A549 (cell line): ENCODE results near the gene B4GALT2. TPM values are rescaled to one million over a fixed set of nuclear protein-coding genes. Genes with fewer than 3 reads are reported as not detected.

Source experiments
- ATAC-seq, 2 experiments: fragments of 200-7000 bp in 1 of 2; fragments of >200 bp in 1 of 2; cut with Nextera tagmentation in 1 of 2; cut with Tn5 transposase in 1 of 2; 3 replicates each; pipeline versions ENCODE4 v1.8.0 to v1.9.1; 2018 to 2020; ENCODE audit warnings: mild to moderate bottlenecking in 1 of 2, moderate library complexity in 1 of 2
- CTCF ChIA-PET: fragments of 300-600 bp; sonication (Branson Sonifier 250); formaldehyde crosslinking; extraction: SDS; loops from one replicate; lab custom pipeline; 2021; ENCODE audit warnings: antibody characterized with exemption, inconsistent platforms; lab: Yijun Ruan, JAX
- POLR2A ChIA-PET: fragments of 350-600 bp; formaldehyde crosslinking; extraction: SDS; loops from one replicate; lab custom pipeline; 2021; ENCODE audit warnings: antibody characterized with exemption, inconsistent platforms; lab: Yijun Ruan, JAX
- DNase-seq, 2 experiments: peaks; one replicate each; pipeline versions ENCODE4 v3.0.0 to v3.0.0-alpha.2; 2011 to 2016; ENCODE audit warnings: low read depth in 1 of 2, low spot score in 1 of 2
- FAIRE-seq: peaks from 2 replicates; lab custom pipeline; 2011; peaks lifted over from hg19 to GRCh38; lab: Jason Lieb, UNC
- H3K27ac ChIP-seq, 2 experiments: fragments of >200 bp; sonication (Bioruptor Twin); formaldehyde crosslinking; 3 replicates each; pipeline ENCODE4 v1.5.1; 2016 to 2017
- H3K4me1 ChIP-seq: fragments of >200 bp; sonication (Bioruptor Twin); formaldehyde crosslinking; 3 replicates; pipeline ENCODE4 v1.6.1; 2016
- H3K4me2 ChIP-seq: fragments of >200 bp; sonication (Bioruptor Twin); formaldehyde crosslinking; 3 replicates; pipeline ENCODE4 v1.6.1; 2016
- H3K4me3 ChIP-seq: fragments of >200 bp; sonication (Bioruptor Twin); formaldehyde crosslinking; 3 replicates; pipeline ENCODE4 v1.5.1; 2016
- H3K9me3 ChIP-seq: fragments of >200 bp; sonication (Bioruptor Twin); formaldehyde crosslinking; 3 replicates; pipeline ENCODE4 v1.6.1; 2016
- CBX2 ChIP-seq: fragments of 200-600 bp; sonication (generic); IDR thresholded peaks from 2 replicates; pipeline ENCODE4 v1.6.1; 2016; ENCODE audit warnings: low read depth, mild to moderate bottlenecking, borderline replicate concordance
- CHD4 ChIP-seq: fragments of 200-600 bp; sonication (generic); IDR thresholded peaks from 2 replicates; pipeline ENCODE4 v1.6.1; 2016; ENCODE audit warnings: antibody characterized with exemption, mild to moderate bottlenecking, borderline replicate concordance
- EHF ChIP-seq: fragments of 250-450 bp; sonication (Bioruptor Pico); IDR thresholded peaks from 2 replicates; pipeline ENCODE4 v1.5.0; 2020; ENCODE audit warnings: mild to moderate bottlenecking
- FOSL2 ChIP-seq, 2 experiments: fragments of 450-650 bp in 1 of 2; fragments of >200 bp in 1 of 2; sonication (Bioruptor Twin) in 1 of 2; formaldehyde crosslinking; IDR thresholded peaks; 2 replicates each; pipeline versions ENCODE4 v1.5.0 to v1.6.1; 2016 to 2020; ENCODE audit warnings: mild to moderate bottlenecking in 1 of 2, moderate library complexity in 1 of 2
- HOXA7 ChIP-seq: fragments of 250-450 bp; sonication (Bioruptor Pico); IDR thresholded peaks from 2 replicates; pipeline ENCODE4 v1.5.0; 2020; ENCODE audit warnings: mild to moderate bottlenecking, moderate library complexity
- HOXB5 ChIP-seq: fragments of 250-450 bp; sonication (Bioruptor Pico); IDR thresholded peaks from 2 replicates; pipeline ENCODE4 v1.5.0; 2020; ENCODE audit warnings: mild to moderate bottlenecking, moderate library complexity
- KDM1A ChIP-seq: fragments of 200-600 bp; sonication (generic); IDR thresholded peaks from 2 replicates; pipeline ENCODE4 v1.6.1; 2016; ENCODE audit warnings: low read depth, mild to moderate bottlenecking
- MYC ChIP-seq: IDR thresholded peaks from 2 replicates; pipeline ENCODE4 v1.6.1; 2012; ENCODE audit warnings: mild to moderate bottlenecking, inconsistent platforms, low read length, improper control_type of control experiment, borderline replicate concordance
- PHF8 ChIP-seq: fragments of 200-600 bp; sonication (generic); IDR thresholded peaks from 2 replicates; pipeline ENCODE4 v1.6.1; 2016; ENCODE audit warnings: low read depth, mild to moderate bottlenecking, antibody characterized with exemption, moderate library complexity, borderline replicate concordance
- POLR2AphosphoS2 ChIP-seq: conservative IDR thresholded peaks from 2 replicates; pipeline ENCODE4 v1.6.1; 2012; ENCODE audit warnings: low read length, improper control_type of control experiment, inconsistent platforms
- RAD21 ChIP-seq, 2 experiments: fragments of >200 bp in 1 of 2; sonication (Bioruptor Twin) in 1 of 2; formaldehyde crosslinking in 1 of 2; IDR thresholded peaks in 1 of 2; conservative IDR thresholded peaks in 1 of 2; 2 replicates in 1 of 2; 3 replicates in 1 of 2; pipeline ENCODE4 v1.6.1; 2012 to 2018; ENCODE audit warnings: inconsistent platforms in 1 of 2
- RARB ChIP-seq: fragments of 250-450 bp; sonication (Bioruptor Pico); IDR thresholded peaks from 2 replicates; pipeline ENCODE4 v1.8.0; 2021; ENCODE audit warnings: mild to moderate bottlenecking, moderate library complexity
- RNF2 ChIP-seq: fragments of 200-600 bp; sonication (generic); IDR thresholded peaks from 2 replicates; pipeline ENCODE4 v1.6.1; 2016; ENCODE audit warnings: low read depth, mild to moderate bottlenecking, antibody characterized with exemption, moderate library complexity, borderline replicate concordance
- SMC3 ChIP-seq: fragments of >200 bp; sonication (Bioruptor Twin); formaldehyde crosslinking; IDR thresholded peaks from 3 replicates; pipeline ENCODE4 v1.6.1; 2018; ENCODE audit warnings: inconsistent platforms
- SREBF2 ChIP-seq: fragments of 450-650 bp; IDR thresholded peaks from 2 replicates; pipeline ENCODE4 v1.6.1; 2014; ENCODE audit warnings: mild to moderate bottlenecking, moderate library complexity
- TFCP2L1 ChIP-seq: fragments of 250-450 bp; sonication (Bioruptor Pico); IDR thresholded peaks from 2 replicates; pipeline ENCODE4 v1.5.0; 2021; ENCODE audit warnings: mild to moderate bottlenecking
- ZFP36 ChIP-seq: fragments of 450-650 bp; IDR thresholded peaks from 2 replicates; pipeline ENCODE4 v1.6.1; 2014; ENCODE audit warnings: borderline replicate concordance; ENCODE audit not compliant: partially characterized antibody
- ZSCAN20 ChIP-seq: fragments of 250-450 bp; sonication (Bioruptor Pico); IDR thresholded peaks from 2 replicates; pipeline ENCODE4 v1.8.0; 2022; ENCODE audit warnings: mild to moderate bottlenecking, moderate library complexity
- WGBS: methylation state at CpG from one replicate; pipeline ENCODE4 v1.1.6; 2017; ENCODE audit errors: missing lambda C conversion rate; 5-methylcytosine and 5-hydroxymethylcytosine counted together
- polyA plus RNA-seq, 4 experiments: library from polyadenylated mRNA; depleted of rRNA in 3 of 4; stranded (reverse); fragments of >200 nt; fragmentation: RNase III in 1 of 4; extraction: RNeasy Plus Mini Kit Qiagen cat#74134 plus additional on column Dnase treatment in 1 of 4; gene quantifications; 2 replicates in 3 of 4; 3 replicates in 1 of 4; pipeline ENCODE4 v1.2.3, GENCODE V29; 2011 to 2017
- TF ChIP-seq, protein P1 (sequence below): IDR thresholded peaks from 2 replicates; pipeline ENCODE4 v1.6.1; 2012
- TF ChIP-seq, protein P2 (sequence below): fragments of 200-600 bp; sonication (generic); IDR thresholded peaks from 2 replicates; pipeline ENCODE4 v1.6.1; 2016; ENCODE audit warnings: antibody characterized with exemption, mild to moderate bottlenecking, moderate library complexity
- TF ChIP-seq, protein P3 (sequence below): IDR thresholded peaks from 2 replicates; pipeline ENCODE4 v1.6.1; 2012; ENCODE audit warnings: low read depth, borderline replicate concordance
- TF ChIP-seq, protein P4 (sequence below): fragments of >200 bp; sonication (Bioruptor Twin); formaldehyde crosslinking; IDR thresholded peaks from 3 replicates; pipeline ENCODE4 v1.5.1; 2016

B4GALT2 gene
- polyA plus RNA-seq, 2 of the 4 experiments (the other 2 are of a cell fraction), result 19.0 to 35.8 TPM

DNA sequence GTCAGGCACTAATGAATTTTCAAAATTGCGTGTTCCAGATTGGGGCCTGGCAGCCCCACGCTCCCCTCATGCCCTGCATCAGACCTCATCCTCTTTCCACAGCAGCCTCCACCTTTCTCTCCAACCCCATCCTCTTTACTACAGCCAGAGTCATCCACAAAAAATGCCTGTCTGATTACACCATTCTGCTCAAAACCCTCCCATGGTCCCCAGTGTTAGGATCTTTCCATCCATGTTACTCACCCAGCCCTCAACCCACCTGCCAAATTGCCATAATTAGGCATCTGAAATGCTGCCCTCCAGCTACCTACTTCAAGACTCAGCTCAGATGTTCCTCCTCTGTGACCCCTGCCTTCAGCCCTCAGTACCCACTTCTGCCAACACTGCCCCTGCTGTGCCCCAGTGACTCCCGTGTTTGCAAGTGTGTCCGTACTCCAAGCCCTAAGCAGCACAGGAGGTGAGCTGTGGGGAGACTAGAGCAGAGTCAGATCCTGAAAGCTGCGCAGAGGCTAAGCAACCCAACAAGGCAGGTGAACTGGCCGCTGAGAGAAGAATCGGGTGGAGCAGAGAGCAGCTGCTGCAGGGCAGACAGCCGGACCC is 46.1 kb upstream of the B4GALT2 start (continued):
- TF ChIP-seq, protein P1, sequence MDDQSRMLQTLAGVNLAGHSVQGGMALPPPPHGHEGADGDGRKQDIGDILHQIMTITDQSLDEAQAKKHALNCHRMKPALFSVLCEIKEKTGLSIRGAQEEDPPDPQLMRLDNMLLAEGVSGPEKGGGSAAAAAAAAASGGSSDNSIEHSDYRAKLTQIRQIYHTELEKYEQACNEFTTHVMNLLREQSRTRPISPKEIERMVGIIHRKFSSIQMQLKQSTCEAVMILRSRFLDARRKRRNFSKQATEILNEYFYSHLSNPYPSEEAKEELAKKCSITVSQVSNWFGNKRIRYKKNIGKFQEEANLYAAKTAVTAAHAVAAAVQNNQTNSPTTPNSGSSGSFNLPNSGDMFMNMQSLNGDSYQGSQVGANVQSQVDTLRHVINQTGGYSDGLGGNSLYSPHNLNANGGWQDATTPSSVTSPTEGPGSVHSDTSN, result no peak
- no peak for TF ChIP-seq MYC

DNA sequence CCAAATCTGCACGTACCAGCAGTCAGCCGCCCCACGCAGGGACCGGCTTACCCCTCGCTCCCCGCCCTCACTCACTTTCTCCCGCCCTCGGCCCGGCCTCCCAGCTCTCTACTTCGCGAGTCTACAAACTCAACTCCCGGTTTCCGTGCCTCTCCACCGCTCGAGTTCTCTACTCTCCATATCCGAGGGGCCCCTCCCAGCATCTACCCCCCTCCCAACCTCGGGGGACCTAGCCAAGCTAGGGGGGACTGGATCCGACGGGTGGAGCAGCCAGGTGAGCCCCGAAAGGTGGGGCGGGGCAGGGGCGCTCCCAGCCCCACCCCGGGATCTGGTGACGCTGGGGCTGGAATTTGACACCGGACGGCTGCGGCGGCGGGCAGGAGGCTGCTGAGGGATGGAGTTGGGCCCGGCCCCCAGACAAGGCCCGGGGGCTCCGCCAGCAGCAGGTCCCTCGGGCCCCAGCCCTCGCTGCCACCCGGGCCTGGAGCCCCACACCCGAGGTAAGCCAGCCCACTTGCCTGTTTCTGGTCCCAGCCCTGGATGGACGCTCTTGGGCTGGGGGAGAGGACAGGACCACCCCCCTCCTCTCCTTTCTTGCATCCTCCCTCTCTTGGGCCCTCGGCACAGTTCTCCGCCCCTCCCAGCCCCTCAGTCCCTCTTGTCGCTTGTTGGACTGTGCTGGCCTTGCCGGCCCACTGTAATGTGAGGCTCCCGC is 45.5 kb upstream of the B4GALT2 start, which contains the start of gene ARTN:
ARTN (plus strand) TSS at position 416 of the 715 bp plus-strand sequence. CDS start 1,856 bp downstream, outside the sequence.
- DNase-seq (no peak), FAIRE-seq (no peak), ATAC-seq (no peak)
- H3K4me2 ChIP-seq, result no peak within 1 kb of the TSS
- 90% methylated on average over 18 of the region's 42 CpGs for WGBS
- POLR2A ChIA-PET, result interaction anchor here (0.5 kb wide), 1 partner anchor 771 kb away, joined by 5 read pairs; no protein-coding TSS in a partner anchor
- CTCF ChIA-PET, result interaction anchor here (0.8 to 16.9 kb wide), 15 partner anchors 9 to 707 kb away, joined by 3 to 243 read pairs (median 10); partner anchors contain the start of gene IPO13
- TF ChIP-seq KDM1A, result no peak
- no peak for TF ChIP-seq ZFP36
- no peak for TF ChIP-seq RARB (CRISPR knock-in tag)
- TF ChIP-seq EHF, result no peak
- TF ChIP-seq, protein P2, sequence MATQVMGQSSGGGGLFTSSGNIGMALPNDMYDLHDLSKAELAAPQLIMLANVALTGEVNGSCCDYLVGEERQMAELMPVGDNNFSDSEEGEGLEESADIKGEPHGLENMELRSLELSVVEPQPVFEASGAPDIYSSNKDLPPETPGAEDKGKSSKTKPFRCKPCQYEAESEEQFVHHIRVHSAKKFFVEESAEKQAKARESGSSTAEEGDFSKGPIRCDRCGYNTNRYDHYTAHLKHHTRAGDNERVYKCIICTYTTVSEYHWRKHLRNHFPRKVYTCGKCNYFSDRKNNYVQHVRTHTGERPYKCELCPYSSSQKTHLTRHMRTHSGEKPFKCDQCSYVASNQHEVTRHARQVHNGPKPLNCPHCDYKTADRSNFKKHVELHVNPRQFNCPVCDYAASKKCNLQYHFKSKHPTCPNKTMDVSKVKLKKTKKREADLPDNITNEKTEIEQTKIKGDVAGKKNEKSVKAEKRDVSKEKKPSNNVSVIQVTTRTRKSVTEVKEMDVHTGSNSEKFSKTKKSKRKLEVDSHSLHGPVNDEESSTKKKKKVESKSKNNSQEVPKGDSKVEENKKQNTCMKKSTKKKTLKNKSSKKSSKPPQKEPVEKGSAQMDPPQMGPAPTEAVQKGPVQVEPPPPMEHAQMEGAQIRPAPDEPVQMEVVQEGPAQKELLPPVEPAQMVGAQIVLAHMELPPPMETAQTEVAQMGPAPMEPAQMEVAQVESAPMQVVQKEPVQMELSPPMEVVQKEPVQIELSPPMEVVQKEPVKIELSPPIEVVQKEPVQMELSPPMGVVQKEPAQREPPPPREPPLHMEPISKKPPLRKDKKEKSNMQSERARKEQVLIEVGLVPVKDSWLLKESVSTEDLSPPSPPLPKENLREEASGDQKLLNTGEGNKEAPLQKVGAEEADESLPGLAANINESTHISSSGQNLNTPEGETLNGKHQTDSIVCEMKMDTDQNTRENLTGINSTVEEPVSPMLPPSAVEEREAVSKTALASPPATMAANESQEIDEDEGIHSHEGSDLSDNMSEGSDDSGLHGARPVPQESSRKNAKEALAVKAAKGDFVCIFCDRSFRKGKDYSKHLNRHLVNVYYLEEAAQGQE, result no peak
- TF ChIP-seq FOSL2 (IDR thresholded peaks at IDR 0.05), result no peak
- no peak for TF ChIP-seq FOSL2 (CRISPR knock-in tag; IDR thresholded peaks at IDR 0.05)
- TF ChIP-seq HOXB5 (CRISPR knock-in tag), result no peak
- H3K27ac ChIP-seq, result peak within 1 kb of the TSS; percentile 17 to 92; a peak in 4 of 6 replicates
- H3K9me3 ChIP-seq, result no peaks in the 10 kb centered on the region
- H3K4me3 ChIP-seq, result no peak within 1 kb of the TSS
- H3K4me1 ChIP-seq, result peaks cover 61% of the 10 kb centered on the region

- Histone ChIP-seq H3K9me3 (no peaks in the 10 kb centered on the region), H3K4me1 (peaks cover 54% of the 10 kb centered on the region), H3K27ac (peak overlapping the region in 1 of 2 experiments; percentile 92; a peak in 4 of 6 replicates), H3K4me3 (no peak overlapping the region), H3K4me2 (no peak overlapping the region)
- TF ChIP-seq ZSCAN20, result no peak
- TF ChIP-seq HOXA7, result no peak
- TF ChIP-seq TFCP2L1 (CRISPR knock-in tag), result no peak
- TF ChIP-seq SREBF2, result no peak
- peak; percentile 74 to 81 for TF ChIP-seq RAD21 (conservative IDR thresholded peaks at IDR 0.05 in 1 of 2, IDR thresholded peaks at IDR 0.05 in 1 of 2)
- TF ChIP-seq, protein P3, sequence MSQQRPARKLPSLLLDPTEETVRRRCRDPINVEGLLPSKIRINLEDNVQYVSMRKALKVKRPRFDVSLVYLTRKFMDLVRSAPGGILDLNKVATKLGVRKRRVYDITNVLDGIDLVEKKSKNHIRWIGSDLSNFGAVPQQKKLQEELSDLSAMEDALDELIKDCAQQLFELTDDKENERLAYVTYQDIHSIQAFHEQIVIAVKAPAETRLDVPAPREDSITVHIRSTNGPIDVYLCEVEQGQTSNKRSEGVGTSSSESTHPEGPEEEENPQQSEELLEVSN, result no peak
- no peak for TF ChIP-seq RARB (CRISPR knock-in tag)
- no peak for TF ChIP-seq PHF8
- TF ChIP-seq SMC3, result peak; percentile 76
- TF ChIP-seq, protein P4, sequence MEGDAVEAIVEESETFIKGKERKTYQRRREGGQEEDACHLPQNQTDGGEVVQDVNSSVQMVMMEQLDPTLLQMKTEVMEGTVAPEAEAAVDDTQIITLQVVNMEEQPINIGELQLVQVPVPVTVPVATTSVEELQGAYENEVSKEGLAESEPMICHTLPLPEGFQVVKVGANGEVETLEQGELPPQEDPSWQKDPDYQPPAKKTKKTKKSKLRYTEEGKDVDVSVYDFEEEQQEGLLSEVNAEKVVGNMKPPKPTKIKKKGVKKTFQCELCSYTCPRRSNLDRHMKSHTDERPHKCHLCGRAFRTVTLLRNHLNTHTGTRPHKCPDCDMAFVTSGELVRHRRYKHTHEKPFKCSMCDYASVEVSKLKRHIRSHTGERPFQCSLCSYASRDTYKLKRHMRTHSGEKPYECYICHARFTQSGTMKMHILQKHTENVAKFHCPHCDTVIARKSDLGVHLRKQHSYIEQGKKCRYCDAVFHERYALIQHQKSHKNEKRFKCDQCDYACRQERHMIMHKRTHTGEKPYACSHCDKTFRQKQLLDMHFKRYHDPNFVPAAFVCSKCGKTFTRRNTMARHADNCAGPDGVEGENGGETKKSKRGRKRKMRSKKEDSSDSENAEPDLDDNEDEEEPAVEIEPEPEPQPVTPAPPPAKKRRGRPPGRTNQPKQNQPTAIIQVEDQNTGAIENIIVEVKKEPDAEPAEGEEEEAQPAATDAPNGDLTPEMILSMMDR, result peak; percentile 63
- no peak for TF ChIP-seq POLR2AphosphoS2
- TF ChIP-seq CBX2, result no peak
- TF ChIP-seq RNF2, result no peak
- TF ChIP-seq CHD4, result no peak
- no peak for FAIRE-seq
- CTCF ChIA-PET, result interaction anchor here (0.6 to 16.9 kb wide), 46 partner anchors 9 to 707 kb away, joined by 3 to 243 read pairs (median 4); partner anchors contain the start of gene IPO13
- peak; percentile 32 to 76; a peak in 4 of 6 replicates for ATAC-seq
- 58% methylated on average over 7 of the region's 13 CpGs for WGBS
- POLR2A ChIA-PET, result interaction anchor here (0.5 to 0.6 kb wide), 2 partner anchors 413 to 771 kb away, joined by 3 to 5 read pairs; no protein-coding TSS in a partner anchor
- DNase-seq, result peak; percentile 51 to 60
Observed at GRCh38 chr1:43934101-43934985, 44.7 kb upstream of the B4GALT2 start.
